NCI-H345 treated with DMSO at 0.1 percent for 48 hours (cell line): ENCODE data around the gene TBC1D2.
"Not testable (repeated sequence)": the region's sequence is repeated elsewhere in the genome, so short reads cannot be mapped to it uniquely, and the experiment has no call there.

Experiments used
- DNase-seq: peaks from one replicate; lab custom pipeline; 2025; ENCODE audit not compliant: unreplicated experiment; lab: John Stamatoyannopoulos, UW

The TBC1D2 gene

DNA sequence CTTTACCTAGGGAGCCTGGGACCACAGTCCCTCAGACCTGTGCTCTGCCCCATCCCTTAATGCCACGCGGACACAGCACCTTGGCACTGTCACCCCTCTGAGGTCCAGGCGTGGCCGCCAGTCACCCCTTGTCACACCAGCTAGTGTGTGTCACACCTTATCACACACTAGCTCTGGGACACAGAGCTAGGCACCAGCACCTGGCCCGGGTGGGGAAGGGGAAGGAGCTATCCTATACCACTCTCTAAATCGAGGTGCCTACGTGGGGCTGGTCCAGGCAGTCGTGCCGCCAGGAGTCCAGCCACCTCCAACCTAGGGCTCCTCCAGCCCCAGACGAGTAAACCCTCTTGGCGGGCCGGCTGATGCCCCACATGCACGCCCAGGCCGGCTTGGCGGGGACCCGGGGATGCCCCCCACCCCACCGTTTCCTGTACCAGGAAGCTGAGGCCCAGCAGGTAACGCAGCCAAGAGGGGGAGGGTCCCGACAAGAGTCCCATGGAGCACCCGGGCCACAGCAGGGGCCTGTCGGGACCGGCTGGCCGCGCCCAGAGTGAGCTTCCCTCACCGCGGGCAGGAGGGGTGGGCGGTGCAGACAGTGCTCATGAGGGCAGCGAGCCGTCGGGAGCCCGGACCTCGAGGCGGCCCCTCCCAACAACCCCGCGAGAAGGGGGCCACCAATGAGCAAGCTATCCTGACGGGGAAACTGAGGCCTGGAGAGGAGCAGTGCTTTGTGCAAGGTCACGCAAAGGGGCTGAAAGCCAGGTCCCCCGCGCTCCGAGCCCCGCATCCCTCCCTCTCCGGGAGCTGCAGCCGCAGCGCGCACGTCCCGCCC is 63.6 kb downstream of the TBC1D2 start:
- DNase-seq = no peak

GRCh38 chr9:98191181-98191608 is 64.3 kb downstream of the TBC1D2 start:
- no peak for DNase-seq

DNA sequence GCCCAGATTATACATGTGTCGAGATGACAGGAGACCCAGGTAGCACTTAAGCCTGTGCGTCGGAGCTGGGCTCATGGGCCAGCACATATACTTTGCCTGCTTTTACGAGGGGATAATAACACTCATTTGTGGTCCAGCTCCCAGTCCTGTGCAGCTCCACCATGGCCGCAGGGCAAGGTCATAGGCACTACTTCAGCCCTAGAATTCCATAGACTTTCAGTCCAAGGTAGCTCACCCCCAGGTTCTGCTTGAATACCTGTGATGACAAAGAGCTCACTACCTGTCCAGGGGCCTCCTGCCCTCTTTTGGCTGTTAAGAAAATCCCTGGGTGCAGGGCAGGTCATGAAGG is 64.7 kb downstream of the TBC1D2 start:
- DNase-seq = no peak

DNA sequence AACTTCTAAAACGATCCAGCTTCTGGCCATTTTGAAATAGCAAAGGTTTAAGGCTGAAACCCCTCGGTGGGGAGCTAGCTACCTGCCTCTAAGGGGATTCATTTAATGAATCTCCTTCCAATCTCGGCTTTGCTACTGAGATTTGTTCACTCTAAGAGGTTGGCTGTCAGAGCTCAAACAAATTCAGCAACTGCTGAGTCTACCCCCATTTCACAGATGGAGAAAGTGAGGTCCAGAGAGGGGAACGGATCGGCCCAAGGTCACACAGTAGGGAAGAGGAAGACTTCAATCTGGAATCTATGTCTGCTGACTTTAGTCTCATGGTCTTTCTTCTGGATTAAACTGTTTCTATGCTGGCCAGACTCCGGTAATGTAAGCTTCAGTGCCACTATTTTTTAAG is 66.0 kb downstream of the TBC1D2 start:
- DNase-seq = no peak

- DNase-seq = no peak
Measured at GRCh38 chr9:98187926-98188325, 67.5 kb downstream of the TBC1D2 start.

DNA sequence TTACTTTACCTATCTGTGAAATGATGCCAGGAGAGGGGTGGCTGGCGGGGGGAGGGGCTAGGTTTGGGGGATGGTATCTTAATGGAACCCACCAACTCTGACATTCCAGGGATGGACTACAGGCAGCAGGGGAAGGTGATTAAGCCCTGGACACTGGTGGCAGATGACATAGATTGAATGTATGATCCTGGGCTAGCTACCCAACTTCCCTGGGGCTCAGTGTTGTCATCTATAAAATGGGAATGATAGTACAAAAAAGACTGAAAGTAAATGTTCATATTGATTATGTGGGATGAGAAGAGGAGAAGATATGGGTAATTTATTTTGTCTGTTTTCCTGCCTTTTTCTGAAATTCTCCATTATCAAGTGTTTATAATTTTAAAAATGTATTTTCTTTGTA is 69.2 kb downstream of the TBC1D2 start:
- DNase-seq = no peak

DNA sequence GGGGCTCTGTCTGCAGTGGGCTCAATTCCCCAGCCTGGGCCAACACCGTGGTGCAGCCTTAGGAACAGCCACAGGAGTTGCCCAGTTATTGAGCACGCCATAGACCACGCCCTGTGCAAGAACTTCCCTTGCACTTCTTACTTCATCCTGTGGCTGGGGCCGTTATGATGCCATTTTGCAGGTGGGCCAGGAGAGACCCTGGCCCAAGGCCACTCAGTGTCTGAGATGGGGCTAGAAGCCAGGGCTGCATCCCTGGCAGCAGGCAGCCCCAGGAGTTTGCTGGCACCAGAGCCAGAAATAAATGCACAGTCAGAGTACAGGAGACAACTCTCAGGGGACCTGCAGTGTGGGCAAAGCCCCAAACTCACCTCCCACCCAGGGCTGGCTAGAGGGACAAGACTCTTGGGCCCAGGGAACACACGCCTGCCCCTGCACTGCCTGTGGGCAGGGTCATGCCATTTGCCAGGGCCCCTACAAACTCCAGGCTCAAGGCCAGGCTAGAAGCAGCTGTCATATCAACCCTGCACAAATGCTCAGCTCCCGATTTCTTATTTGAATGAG is 69.8 kb downstream of the TBC1D2 start:
- no peak for DNase-seq

GRCh38 chr9:98185021-98185567 is 70.4 kb downstream of the TBC1D2 start:
- DNase-seq = no peak

DNA sequence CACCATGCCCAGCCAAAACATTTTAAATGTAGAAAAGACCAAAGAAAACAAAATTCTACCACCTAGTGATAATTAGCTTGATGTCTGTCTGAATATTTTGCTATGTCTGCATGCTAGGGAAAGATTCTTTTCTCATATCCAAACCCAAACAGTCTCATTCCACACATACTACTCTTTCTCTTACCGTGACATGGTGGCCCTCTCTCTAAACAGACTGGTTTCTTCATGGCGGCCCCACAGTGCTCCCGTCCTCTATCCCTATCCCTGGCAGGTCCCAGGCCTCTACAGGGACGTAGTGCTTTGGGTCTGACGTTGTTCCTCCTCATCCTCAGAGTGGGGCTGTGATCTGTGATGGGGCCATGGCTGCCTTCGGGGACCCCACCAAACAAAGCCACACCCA is 71.1 kb downstream of the TBC1D2 start:
- no peak for DNase-seq

DNA sequence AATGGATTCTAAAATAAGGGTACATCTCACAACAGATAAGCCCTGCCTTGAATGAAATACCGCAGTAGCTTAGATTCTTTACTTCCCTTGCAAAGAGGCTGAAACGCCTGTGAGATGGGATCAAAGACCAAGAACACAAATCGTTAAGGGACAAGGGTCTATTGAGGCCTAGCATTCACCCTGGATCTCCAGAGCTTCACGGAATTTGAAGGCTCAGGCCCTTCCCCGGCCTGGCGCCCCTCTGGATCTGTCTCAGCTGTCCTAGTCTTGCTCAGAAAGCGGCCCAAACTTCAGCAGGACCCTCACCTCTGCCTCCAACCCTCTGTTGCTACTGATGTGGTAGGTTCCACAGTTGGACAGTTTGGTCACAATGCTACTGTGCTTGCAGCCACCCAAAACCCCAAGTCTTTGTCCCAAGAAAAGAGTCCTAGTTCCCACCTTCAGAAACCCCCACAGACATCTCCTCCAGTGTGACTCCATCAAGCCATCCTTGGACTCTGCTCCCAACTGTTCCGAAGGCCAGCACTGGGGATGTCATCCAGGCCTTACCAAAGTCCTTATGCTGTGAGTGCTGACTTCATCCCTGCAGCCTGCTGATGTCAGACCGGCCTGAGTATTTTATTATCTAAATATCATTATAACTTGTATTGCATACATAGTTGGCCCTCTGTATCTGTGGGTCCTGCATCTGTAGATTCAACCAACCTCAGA is 72.4 kb downstream of the TBC1D2 start:
- no peak for DNase-seq

DNA sequence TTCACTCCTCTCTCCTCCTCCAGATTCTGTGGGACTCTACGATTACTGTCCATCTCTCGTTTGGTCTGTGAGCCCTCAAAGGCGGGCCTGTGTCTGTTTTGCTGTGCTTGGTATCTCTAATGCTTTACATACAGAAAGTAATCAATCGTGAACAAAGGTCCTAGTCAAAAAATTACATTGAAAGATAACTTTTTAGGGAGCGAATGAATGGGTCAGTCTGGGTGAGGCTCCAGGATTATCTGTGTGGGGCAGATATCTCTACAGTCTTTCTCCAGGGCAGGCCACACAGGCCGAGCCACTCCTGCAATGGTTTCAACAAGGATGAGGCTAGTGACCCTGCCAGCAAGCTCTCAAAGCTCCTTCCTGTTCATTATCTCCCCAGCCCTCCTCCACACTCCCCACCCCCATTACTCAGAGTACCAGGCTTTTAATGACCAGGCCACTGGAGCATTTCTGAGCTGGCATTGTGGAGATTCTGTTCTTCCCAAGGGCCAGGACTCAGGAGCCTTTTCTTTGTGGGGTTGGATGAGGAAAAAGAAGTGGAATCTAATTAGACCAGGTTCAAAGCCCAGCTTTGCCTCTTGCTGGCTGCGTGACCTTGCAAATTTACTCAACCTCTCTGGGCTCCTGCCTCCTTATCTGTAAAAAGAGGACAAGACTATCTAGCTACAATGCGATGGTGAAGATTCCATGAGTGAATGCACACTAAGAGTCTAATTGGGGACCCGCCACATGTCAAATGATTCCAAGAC is 73.2 kb downstream of the TBC1D2 start:
- DNase-seq = no peak

GRCh38 chr9:98181746-98182068 is 73.7 kb downstream of the TBC1D2 start:
- DNase-seq = no peak

DNA sequence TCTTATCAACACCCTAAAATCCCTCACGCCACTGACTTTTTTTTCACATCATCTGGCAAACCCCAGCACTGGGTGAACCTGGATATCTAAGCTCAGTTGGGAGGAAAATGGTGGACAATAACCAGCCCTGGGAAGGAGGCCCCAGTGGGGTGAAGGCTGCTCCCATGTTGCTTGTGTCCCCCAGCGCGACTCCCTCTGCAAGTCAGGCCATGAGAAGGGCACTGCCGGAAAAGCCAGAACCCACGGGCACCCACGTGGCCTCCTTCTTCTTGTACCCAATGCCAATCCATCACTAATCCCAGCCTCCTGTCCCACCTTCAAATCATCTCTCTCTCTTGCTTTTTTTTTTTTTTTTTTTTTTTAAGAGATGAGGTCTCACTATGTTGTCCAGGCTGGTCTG is 74.5 kb downstream of the TBC1D2 start:
- no peak for DNase-seq

DNA sequence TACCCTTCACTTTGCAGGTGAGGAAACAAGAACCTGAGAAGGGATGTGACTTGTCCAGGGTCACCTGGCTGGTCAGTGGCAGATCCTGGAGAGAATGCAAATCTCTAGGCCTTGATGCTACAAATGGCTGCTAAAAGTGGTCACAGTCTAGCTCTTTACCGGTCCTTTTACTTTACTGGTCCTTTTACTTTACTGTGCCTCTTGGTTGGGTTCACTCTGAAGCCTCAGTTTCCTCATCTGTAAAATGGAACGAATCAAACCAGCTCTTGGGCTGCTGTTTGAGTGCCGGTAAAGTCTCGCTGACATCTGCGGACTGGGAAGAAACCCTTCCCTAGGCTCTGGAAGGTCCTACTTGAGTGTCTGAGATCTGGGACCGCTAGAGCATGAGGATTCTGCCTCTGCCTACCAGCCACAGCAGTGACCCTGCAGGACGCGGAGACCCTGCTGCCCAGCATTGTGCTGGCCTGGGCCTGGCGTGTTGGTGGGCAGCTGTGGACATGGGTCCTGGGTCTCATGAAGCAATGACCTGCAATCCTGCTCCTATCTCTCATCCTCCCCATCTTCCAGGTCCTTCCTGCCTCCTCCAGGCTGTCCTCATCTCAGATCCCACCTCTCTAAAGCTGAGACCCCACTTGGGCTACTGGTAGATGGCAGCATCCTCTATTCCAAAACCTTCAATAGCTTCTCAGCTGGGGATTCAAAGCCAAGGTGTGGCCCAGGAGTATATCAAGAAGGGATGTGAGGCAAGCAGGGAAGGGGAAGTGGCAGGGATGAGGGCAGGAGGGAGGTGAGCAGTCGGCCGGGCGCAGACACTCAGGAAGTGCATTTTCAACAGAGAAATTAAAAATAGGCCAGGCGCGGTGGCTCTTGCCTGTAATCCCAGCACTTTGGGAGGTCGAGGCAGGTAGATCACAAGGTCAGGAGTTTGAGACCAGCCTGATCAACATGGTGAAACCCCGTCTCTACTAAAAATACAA is 76.3 kb downstream of the TBC1D2 start:
- no peak for DNase-seq

GRCh38 chr9:98176391-98177259 is 78.8 kb downstream of the TBC1D2 start:
- no peak for DNase-seq

- DNase-seq = no peak
Measured at GRCh38 chr9:98175762-98176161, 79.7 kb downstream of the TBC1D2 start.

DNA sequence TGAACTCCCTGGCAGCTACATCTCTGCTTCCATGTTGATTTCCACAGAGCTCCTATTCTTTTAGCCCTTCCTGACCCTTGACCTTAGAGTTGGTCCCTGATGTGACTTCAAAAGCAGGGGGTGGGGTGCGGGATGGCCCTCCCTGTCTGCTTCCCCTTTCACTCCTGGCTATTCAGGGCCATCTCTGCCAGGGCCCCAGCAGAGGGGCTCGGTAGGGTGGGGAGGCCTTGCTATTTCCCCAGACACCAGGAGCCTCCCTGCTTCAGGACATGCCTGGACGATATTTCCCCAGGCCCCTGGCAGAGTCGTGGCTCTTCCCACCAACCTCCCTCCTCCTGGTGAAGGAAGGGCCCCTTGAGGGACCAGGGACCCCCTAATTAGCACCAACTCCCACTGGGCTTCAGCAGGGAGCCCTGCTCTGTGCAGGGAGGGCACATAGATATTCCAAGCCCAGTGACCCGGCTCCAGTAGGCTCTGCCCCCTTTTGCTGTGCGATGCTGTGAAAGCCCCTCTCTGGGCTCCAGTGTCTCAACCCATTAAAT is 80.3 kb downstream of the TBC1D2 start:
- no peak for DNase-seq

DNA sequence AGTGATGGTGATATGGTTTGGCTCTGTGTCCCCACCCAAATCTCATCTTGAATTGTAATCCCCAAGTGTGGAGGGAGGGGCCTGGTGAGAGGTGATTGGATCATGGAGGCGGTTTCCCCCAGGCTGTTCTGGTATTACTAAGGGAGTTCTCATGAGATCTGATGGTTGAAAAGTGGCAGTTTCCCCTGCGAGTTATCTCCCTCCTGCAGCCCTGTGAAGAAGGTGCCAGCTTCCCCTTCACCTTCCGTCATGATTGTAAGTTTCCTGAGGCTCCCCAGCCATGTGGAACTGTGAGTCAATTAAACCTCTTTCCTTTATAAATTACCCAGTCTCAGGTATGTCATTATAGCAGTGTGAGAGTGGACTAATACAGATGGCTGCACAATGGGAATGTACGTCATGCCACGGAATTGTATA is 80.9 kb downstream of the TBC1D2 start:
- DNase-seq = not testable (repeated sequence)

GRCh38 chr9:98173181-98173580 is 82.3 kb downstream of the TBC1D2 start:
- DNase-seq = no peak
